ENCODE data around the gene ENOSF1.

ENOSF1 gene

GRCh38 chr18:635171-635570, 77.3 kb downstream of the ENOSF1 start:
- no peak for DNase-seq (ENCODE audit: low read depth in 2 of 2)

- no peak for DNase-seq (ENCODE audit: low read depth in 2 of 2)
Observed at GRCh38 chr18:634551-635045, 77.8 kb downstream of the ENOSF1 start.

- DNase-seq (ENCODE audit: low read depth in 2 of 2), result no peak
Observed at GRCh38 chr18:631560-631959, 80.9 kb downstream of the ENOSF1 start.

GRCh38 chr18:629269-630150, 82.9 kb downstream of the ENOSF1 start:
- DNase-seq (ENCODE audit: low read depth in 2 of 2), result no peak

- no peak for DNase-seq (ENCODE audit: low read depth in 2 of 2)
Observed at GRCh38 chr18:627231-627630, 85.2 kb downstream of the ENOSF1 start.

- peak; percentile 10 to 46 for DNase-seq (ENCODE audit: low read depth in 2 of 2)
Observed at GRCh38 chr18:623761-624620, 88.4 kb downstream of the ENOSF1 start.

- DNase-seq (ENCODE audit: low read depth in 2 of 2), result no peak
Observed at GRCh38 chr18:622289-622688, 90.1 kb downstream of the ENOSF1 start.

- DNase-seq (ENCODE audit: low read depth in 2 of 2), result no peak
Observed at GRCh38 chr18:621291-622043, 91.0 kb downstream of the ENOSF1 start.
